SK-N-DZ (cell line): ENCODE results near the gene DNASE1L2. TPM values are rescaled to one million over a fixed set of nuclear protein-coding genes. Genes with fewer than 3 reads are reported as not detected.

Experiments used
- DNase-seq: peaks from one replicate; pipeline ENCODE4 v3.0.0-alpha.2; 2015; ENCODE audit warnings: low spot score
- polyA plus RNA-seq, 2 experiments: library from polyadenylated mRNA; depleted of rRNA; stranded (reverse); fragments of >200 nt; gene quantifications; 2 replicates each; pipeline ENCODE4 v1.2.3, GENCODE V29; 2014

Gene DNASE1L2
- polyA plus RNA-seq (2014; cell fraction: cytosol; rRNA removed), result 3.6 and 4.0 TPM in 2 replicates
- 50.9 and 55.1 TPM in 2 replicates for polyA plus RNA-seq (2014; cell fraction: nucleus; rRNA removed)

- DNase-seq, result no peak
These were observed at the start of gene DNASE1L2 for GRCh38 chr16:2236337-2237101. DNASE1L2 (plus strand) TSS chr16:2236444; CDS start chr16:2236817, 373 bp downstream.

GRCh38 chr16:2186505-2186904 is 49.7 kb upstream of the DNASE1L2 start:
- no peak for DNase-seq

GRCh38 chr16:2187212-2187611 is 49.0 kb upstream of the DNASE1L2 start:
- no peak for DNase-seq

- DNase-seq, result no peak
These were observed 47.8 kb upstream of the DNASE1L2 start for GRCh38 chr16:2188395-2188794.

- no peak for DNase-seq
These were observed 46.9 kb upstream of the DNASE1L2 start for GRCh38 chr16:2189252-2189893.

- no peak for DNase-seq
These were observed 46.1 kb upstream of the DNASE1L2 start for GRCh38 chr16:2190002-2190658.

GRCh38 chr16:2190659-2191445 is 45.4 kb upstream of the DNASE1L2 start:
- DNase-seq, result no peak

GRCh38 chr16:2191446-2191706 is 44.9 kb upstream of the DNASE1L2 start:
- no peak for DNase-seq

- DNase-seq, result peak; percentile 78
These were observed 41.9 kb upstream of the DNASE1L2 start for GRCh38 chr16:2194166-2194834.

GRCh38 chr16:2194852-2195321 is 41.4 kb upstream of the DNASE1L2 start:
- peak; percentile 80 for DNase-seq

GRCh38 chr16:2195322-2196161 is 40.7 kb upstream of the DNASE1L2 start:
- no peak for DNase-seq

- DNase-seq, result no peak
These were observed 39.9 kb upstream of the DNASE1L2 start, which contains the start of gene CASKIN1 for GRCh38 chr16:2196162-2196980. CASKIN1 (minus strand) TSS chr16:2196605; CDS start chr16:2196432, 173 bp downstream.

- no peak for DNase-seq
These were observed 39.2 kb upstream of the DNASE1L2 start for GRCh38 chr16:2196981-2197511.

GRCh38 chr16:2197765-2198164 is 38.5 kb upstream of the DNASE1L2 start:
- DNase-seq, result no peak

- no peak for DNase-seq
These were observed 38.0 kb upstream of the DNASE1L2 start for GRCh38 chr16:2198283-2198682.

GRCh38 chr16:2199095-2199494 is 37.1 kb upstream of the DNASE1L2 start:
- DNase-seq, result no peak

GRCh38 chr16:2199621-2200139 is 36.6 kb upstream of the DNASE1L2 start:
- no peak for DNase-seq

GRCh38 chr16:2200313-2200712 is 35.9 kb upstream of the DNASE1L2 start:
- no peak for DNase-seq
